Activated T-cell treated with anti-CD3 and anti-CD28 coated beads for 4 hours (primary cell): ENCODE results near the gene SIGLEC10.

Experiments used
- DNase-seq: peaks from one replicate; pipeline ENCODE4 v3.0.0-alpha.2; 2020

SIGLEC10 gene

DNA sequence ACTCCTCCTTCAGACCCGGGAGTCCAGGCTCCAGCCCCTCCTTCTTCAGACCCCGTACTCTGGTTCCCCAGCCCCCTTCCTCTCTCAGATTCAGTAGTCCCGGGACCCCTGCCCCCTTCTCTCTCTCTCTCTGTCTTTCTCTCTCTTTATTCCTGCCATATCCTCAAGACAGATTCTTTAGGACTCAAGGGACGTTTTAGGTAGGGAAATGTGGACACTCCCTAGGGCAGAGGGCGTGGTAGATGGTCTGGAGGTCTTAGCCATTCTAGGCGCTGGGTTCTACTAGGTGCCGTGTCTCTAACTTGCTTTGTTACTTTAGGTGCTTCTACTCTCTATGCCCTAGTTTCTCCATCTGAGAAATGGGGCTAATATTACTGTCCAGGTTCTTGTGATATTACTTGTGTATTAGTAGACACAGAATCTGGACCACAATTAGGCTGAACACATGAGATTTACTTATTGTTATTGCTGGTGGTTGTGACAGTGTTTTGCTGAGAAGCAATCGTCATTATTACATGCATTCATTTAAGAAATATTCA lies 26.3 kb downstream of the SIGLEC10 start:
- DNase-seq: no peak

- no peak for DNase-seq
Measured at GRCh38 chr19:51389143-51389542, 28.3 kb downstream of the SIGLEC10 start.

GRCh38 chr19:51387924-51388389 lies 29.5 kb downstream of the SIGLEC10 start, which contains the start of gene LIM2:
Gene LIM2 (minus strand): TSS chr19:51387974. CDS start chr19:51387443, 531 bp downstream.
- no peak for DNase-seq

DNA sequence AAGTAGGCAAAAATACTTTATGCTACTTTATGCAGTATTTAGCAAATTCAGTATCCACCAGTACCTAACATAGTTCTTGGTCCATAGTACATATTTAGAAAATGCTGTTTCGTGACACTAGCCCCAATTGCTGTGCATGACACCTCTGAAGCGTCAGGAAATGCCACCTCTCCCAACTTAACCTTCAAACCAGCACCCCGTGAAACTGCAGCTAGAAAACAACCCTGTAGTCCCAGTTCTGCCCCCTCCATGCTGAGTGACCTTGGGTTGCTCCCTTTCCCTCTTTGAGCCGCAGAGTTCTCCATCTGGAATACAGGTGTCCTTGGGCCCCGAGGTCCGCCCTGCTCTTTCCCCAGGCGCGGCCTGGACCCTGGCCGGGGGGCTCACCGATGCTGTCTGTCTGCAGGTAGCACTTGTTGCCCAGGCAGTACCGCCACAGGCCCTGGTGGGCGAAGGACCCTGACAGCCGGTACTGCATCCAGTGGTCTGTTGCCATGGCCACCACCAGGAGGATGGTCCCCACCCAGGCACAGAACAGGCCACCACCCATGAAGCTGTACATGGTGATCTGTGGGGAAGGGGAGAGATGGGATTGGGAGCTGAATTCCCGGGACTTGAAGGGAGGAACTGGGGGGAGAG lies 30.4 kb downstream of the SIGLEC10 start:
- no peak for DNase-seq

- no peak for DNase-seq
Measured at GRCh38 chr19:51382004-51382403, 35.4 kb downstream of the SIGLEC10 start.

GRCh38 chr19:51380379-51380778 lies 37.1 kb downstream of the SIGLEC10 start:
- no peak for DNase-seq

DNA sequence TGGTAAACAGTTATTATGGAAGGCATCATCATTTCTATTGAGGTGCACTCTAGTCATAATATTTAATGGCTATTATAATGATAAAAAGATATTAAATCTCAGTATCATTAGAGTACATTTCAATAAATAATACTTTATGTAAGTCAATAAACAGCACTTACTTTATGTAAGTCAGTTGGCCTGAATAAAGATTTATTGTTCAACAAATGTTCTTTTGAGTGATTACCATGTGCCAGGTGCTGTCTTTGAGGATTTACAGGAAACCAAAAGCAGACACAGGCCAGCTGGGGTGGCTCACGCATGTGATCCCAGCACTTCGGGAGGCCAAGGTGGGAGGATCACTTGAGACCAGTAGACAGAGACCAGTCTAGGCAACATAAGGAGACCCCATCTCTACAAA lies 40.0 kb downstream of the SIGLEC10 start:
- no peak for DNase-seq

DNA sequence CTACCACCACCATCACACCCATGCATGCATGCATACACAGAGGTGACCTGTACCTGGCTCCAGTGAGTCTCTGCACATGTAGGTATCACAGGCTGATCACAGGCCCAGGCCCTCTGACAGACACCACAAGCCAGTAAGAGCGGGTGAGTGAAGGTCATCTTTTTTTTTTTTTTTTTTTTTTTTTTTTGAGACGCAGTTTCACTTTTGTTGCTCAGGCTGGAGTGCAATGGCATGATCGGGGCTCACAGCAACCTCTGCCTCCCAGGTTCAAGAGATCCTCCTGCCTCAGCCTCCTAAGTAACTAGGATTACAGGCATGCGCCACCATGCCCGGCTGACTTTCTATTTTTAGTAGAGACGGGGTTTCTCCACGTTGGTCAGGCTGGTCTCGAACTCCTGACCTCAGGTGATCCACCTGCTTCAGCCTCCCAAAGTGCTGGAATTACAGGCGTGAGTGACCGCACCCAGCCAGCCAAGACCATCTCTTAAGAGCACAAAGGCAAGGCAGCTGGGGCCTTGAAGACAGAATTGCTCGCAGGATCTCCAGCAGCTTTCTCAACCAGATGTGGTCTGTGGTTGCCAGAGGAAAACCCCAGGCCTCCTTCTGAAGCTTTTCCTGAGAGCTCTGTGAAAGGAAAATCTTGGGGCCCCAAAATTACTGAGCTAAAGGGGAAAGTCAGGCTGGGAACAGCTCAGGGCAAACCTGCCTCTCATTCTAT lies 41.8 kb downstream of the SIGLEC10 start:
- DNase-seq: no peak

DNA sequence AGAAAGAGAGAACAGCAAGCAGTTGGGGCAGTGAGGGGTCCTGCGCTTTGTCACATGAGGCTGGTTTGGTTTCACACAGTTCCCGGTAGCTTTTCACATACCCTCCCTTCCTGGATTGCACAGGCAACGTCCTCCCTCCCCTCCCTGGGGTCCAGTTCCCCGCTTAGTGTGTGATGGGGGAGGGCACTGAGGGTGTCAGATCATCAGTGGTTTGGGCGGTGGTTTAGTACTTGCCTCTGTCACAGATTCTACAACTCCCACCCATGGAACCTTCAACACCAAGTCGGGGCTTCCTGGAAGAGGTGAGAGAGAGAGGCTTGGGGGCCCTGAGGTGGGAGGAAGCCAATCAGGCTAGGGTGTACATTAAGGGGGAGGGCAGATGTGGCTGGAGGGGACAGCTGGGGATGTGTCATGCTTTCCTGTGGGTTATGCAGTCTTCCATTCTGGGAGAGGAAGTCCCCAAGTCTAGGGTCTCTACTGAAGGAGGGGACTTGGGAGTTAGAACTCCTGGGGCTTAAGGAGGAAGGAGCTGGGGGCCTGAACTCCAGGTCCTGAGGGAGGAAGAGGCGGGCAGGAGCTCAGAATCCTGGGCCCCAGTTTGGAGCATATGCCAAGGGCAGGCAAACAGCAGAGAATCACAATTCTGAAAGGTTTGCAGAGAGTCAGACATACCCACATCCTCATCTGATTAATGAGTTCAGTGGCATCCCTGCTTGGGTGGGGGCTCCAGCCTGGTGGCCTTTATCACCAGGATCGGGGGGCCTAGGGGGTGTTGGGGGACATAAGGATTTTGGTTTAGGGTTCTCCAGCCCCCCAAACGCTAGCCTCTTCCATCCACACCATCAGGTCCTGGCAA lies 44.6 kb downstream of the SIGLEC10 start, which contains the start of gene NKG7:
Gene NKG7, minus strand, starts transcription at position 6 of the 856 bp plus-strand sequence. CDS start 119 bp downstream, outside the sequence.
- peak; percentile 65 for DNase-seq

GRCh38 chr19:51372021-51372648 lies 45.3 kb downstream of the SIGLEC10 start:
- no peak for DNase-seq

DNA sequence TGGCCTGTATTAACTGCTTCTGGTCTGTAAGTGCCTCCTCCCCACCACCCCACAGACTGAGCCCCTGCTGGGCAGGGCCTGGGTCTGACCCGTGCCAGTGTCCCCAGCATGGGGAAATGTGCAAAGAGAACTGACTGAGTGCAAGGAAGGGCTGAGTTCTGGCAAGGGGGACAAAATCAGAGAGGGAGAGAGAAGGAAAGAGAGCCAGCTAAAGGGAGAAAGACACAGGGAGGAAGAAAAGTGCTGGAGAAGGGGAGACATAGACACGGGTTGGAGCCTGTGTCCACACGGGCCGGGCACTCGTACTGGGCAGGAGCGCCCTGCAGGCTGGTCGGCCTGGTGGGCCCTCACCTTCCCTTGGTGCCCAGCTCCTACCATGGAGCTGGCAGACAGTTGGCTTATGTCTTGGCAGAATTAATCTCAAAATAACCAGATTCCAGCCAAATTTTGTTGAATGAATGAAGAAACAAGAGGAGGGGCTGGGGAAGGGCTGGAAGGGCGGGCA lies 46.2 kb downstream of the SIGLEC10 start:
- DNase-seq: no peak

- DNase-seq: no peak
Measured at GRCh38 chr19:51370230-51370629, 47.2 kb downstream of the SIGLEC10 start.

- no peak for DNase-seq
Measured at GRCh38 chr19:51368366-51369282, 48.8 kb downstream of the SIGLEC10 start, which contains the start of gene CLDND2. Gene CLDND2 (minus strand): TSS chr19:51369003. CDS start chr19:51368577, 426 bp downstream.

DNA sequence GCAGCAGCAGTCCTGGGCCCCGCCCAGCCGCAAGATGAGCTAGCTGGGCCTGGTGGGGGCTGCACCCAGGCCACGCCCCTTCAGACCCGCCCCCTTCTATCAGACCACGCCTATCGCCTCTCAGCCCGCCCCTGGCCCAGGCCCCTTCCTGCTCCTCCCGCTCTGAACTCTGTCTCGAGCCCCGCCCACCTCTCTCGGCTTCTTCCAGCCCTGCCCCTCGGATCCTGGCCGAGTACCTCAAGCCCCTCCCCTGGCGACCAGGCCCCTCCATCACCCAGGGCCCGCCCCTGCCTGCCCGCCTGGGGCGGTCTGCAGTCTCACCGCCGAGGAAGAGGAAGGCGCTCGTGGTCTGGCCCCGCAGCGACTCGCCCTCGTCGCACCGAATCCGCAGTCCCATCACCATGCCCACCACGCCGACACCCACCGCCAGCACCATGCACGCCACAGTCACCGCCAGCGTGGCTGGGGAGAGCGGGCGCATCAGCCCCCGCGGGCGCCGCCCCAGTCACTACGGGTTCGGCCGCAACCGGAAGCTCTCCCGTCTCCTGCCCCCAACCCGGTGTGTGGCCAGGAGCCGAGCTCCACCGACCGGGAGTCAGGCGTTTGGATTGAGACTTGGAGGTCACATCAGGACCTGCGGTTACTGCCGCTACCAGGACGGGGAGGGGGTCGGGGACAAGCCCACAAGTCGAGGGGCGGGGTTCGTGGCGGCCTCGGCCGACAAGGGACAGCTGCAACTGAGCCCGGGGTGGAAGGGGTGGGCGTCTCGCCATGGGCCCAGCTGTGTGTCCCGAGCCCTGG lies 49.7 kb downstream of the SIGLEC10 start:
- peak; percentile 97 for DNase-seq

GRCh38 chr19:51367255-51367564 lies 50.2 kb downstream of the SIGLEC10 start:
- no peak for DNase-seq

DNA sequence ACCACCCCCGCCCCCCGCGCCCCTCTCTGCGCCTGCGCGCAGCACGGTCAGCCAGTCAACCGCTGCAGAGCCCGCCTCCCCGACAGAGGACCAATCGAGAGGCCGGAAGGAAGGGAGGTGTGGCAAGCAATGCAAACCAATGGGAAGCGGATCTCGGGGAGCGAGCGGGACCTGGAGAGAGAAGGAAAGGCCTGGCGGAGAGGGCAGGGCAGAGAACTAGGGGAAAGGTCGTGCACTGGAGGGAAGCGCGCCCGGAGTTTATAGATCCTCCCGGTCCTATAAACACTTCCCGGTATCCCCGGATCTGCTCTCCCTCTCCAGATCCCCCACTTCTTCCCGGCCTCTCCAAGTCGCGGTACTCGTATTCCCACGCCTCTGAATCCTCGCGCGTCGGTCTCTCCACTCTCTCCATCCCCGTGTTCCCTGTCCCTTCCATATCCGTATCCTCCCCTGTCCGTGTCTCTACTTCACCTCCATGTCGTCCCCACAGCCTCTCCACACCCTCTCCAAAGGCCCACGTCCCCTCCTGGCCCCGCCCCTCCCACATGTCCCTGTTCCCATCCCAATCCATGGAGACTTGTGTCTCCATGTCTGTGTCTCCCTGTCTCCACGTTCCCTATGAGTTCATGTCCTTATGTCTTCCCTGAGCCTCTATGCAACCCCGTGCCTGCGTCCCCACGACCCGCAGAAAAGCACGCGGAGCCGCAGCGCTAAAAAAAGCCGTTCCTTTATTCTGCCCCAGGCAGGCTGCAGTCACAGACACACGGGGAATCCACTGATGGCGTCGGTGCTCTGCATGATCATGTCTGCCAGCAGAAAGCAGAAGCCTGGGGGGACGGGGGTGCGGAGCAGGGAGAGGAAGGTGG lies 50.8 kb downstream of the SIGLEC10 start:
- peak; percentile 85 for DNase-seq

- no peak for DNase-seq
Measured at GRCh38 chr19:51365965-51366388, 51.5 kb downstream of the SIGLEC10 start, which contains the start of gene ETFB. Gene ETFB (minus strand): TSS chr19:51366388. CDS start chr19:51366326, 62 bp downstream.

- DNase-seq: no peak
Measured at GRCh38 chr19:51365211-51365964, 52.1 kb downstream of the SIGLEC10 start.
